ENCODE results near the gene CHST11. TPM values are rescaled to one million over a fixed set of nuclear protein-coding genes. Genes with fewer than 3 reads are reported as not detected.

Gene CHST11
- total RNA-seq, 1 donor from 2014 or later: 40.1 TPM

DNA sequence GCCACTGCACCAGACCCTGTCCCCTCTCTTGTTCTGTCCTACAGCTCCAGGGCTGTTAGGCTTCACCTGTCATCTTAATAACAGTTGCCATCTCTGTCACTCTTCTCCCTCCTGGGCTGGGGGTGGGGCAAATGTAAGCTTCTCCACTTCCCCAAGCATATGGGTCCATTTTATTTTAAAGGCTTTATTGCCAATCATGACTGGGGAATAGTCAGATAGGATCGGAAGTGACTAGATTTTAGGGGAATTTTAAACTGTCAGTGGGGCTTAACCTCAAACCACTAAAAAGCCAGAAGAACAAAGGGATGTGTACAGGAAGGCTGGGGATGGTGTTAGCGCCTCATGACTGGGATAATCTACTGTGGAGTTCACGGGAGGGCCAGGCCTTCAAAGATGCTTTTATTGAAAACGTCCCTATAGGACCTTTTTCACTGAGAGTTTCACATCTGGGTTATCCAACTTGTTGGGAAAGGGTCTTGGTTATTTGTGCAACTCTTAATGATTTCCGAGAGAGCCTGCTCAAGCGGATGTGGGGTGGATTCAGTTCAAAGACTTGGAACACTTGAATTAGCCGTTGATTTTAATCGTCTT is 41.6 kb downstream of the CHST11 start:
- ATAC-seq (ENCODE audit: low read depth): no peak
- DNase-seq: no peak
- Mint-ChIP-seq H3K36me3 (ENCODE audit: low read depth) (peaks cover 23% of the 10 kb centered on the region), H3K27ac (no peak overlapping the region), H3K9me3 (no peaks in the 10 kb centered on the region), H3K4me1 (peaks cover 84% of the 10 kb centered on the region), H3K4me3 (no peak overlapping the region), H3K27me3 (no peaks in the 10 kb centered on the region)
- TF ChIP-seq, protein P1, sequence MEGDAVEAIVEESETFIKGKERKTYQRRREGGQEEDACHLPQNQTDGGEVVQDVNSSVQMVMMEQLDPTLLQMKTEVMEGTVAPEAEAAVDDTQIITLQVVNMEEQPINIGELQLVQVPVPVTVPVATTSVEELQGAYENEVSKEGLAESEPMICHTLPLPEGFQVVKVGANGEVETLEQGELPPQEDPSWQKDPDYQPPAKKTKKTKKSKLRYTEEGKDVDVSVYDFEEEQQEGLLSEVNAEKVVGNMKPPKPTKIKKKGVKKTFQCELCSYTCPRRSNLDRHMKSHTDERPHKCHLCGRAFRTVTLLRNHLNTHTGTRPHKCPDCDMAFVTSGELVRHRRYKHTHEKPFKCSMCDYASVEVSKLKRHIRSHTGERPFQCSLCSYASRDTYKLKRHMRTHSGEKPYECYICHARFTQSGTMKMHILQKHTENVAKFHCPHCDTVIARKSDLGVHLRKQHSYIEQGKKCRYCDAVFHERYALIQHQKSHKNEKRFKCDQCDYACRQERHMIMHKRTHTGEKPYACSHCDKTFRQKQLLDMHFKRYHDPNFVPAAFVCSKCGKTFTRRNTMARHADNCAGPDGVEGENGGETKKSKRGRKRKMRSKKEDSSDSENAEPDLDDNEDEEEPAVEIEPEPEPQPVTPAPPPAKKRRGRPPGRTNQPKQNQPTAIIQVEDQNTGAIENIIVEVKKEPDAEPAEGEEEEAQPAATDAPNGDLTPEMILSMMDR (IDR thresholded peaks at IDR 0.05): no peak
- CTCF ChIA-PET: no interaction called here
- intact Hi-C loops (cut with micrococcal nuclease): no loop called here
- POLR2A ChIA-PET: interaction anchor here (0.8 kb wide), 1 partner anchor 20 kb away, joined by 4 read pairs; no protein-coding TSS in a partner anchor

DNA sequence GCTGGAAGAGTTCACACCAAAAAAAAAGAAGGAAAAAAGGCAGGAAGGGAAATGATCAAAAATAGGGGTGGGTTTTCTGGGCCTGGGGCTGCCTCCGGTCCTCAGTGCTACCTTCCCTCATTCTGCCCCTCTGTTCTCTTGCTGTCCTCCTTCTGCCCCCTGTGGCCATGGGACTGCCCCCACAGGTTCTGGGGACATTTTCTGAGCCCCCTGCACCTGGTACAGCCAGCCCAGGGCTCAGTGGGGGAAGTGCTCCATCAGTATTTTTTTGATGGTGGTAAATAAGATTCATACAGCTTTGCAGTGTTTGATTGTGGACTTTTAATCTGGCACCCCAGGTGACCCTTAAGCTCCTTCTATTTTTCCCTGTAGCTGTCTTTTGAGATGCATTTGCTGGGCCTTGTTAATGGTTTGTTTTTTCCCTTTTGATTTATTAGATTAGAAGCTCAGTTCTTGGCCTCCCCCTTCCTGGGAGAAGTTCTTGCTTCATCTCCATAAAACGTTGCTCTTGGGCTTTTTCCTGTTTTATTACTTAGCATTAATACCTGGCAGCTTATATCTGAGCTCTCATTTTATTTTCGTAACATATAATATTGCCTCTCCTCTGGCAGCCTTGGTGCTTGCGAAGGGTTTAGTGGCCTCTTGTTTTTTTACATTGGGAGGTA is 43.1 kb downstream of the CHST11 start:
- no peak for DNase-seq
- H3K9me3 Mint-ChIP-seq: no peaks in the 10 kb centered on the region
- POLR2A ChIA-PET: interaction anchor here (0.5 to 1.4 kb wide), 4 partner anchors 24 to 262 kb away, joined by 4 to 8 read pairs (median 4); no protein-coding TSS in a partner anchor
- CTCF ChIA-PET: interaction anchor here (0.8 to 1.6 kb wide), 3 partner anchors 118 to 554 kb away, joined by 3 to 6 read pairs (median 3); no protein-coding TSS in a partner anchor
- H3K4me3 Mint-ChIP-seq: no peak overlapping the region
- no peak for ATAC-seq (ENCODE audit: low read depth)
- TF ChIP-seq, protein P1 (IDR thresholded peaks at IDR 0.05): no peak
- peaks cover 16% of the 10 kb centered on the region for H3K36me3 Mint-ChIP-seq (ENCODE audit: low read depth)
- intact Hi-C loops (cut with micrococcal nuclease): no loop called here
- H3K27ac Mint-ChIP-seq: no peak overlapping the region
- H3K4me1 Mint-ChIP-seq: peaks cover 85% of the 10 kb centered on the region
- H3K27me3 Mint-ChIP-seq: no peaks in the 10 kb centered on the region

DNA sequence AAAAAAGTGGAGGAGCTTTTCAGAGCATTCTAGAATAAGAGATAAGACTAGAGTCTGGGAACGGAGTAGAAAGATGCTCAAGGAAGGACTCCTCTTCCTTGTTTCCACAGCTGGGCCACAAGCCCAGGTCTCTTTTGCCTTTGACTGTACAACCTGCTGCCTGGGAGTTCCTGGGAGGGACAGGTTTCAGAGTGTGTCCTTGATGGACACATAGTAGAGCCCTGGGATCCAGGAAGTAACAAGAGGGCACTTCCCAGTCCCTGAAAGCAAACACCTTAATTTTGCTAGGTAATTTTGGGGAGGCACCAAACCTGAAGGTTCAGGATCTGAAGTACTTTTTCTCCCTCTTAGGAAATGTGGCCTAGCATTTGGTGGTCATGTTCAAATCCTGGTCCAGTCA is 44.4 kb downstream of the CHST11 start:
- intact Hi-C loops (cut with micrococcal nuclease): no loop called here
- DNase-seq (no peak), ATAC-seq (ENCODE audit: low read depth) (no peak)
- H3K9me3 Mint-ChIP-seq: no peaks in the 10 kb centered on the region
- CTCF ChIA-PET: interaction anchor here (0.7 to 1.3 kb wide), 2 partner anchors 16 to 553 kb away, joined by 3 read pairs; no protein-coding TSS in a partner anchor
- POLR2A ChIA-PET: interaction anchor here (1.0 kb wide), 1 partner anchor 41 kb away, joined by 3 read pairs; no protein-coding TSS in a partner anchor
- H3K4me3 Mint-ChIP-seq: no peak overlapping the region
- H3K36me3 Mint-ChIP-seq (ENCODE audit: low read depth): peaks cover 12% of the 10 kb centered on the region
- H3K4me1 Mint-ChIP-seq: peaks cover 90% of the 10 kb centered on the region
- TF ChIP-seq, protein P1 (IDR thresholded peaks at IDR 0.05): no peak
- H3K27ac Mint-ChIP-seq: no peak overlapping the region
- no peaks in the 10 kb centered on the region for H3K27me3 Mint-ChIP-seq

DNA sequence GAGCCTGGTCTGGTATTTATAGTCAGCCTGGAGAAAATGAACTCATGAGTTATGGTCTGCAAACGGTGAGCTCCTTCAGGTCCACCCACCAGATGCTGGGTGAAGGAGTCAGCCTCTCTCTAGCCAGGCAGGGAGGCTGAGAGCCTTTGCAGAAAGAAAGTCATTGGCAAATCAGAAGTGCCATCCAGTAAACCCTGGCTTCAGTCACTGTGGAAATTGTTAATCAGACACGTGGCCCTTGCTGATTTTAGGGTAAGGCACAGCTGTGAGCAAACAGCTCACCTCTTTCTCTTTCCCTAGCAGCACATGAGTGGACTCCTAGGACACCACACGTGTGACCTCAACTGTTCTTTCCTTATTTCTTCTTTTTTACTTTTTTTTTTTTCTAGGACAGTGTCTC is 44.9 kb downstream of the CHST11 start:
- H3K27me3 Mint-ChIP-seq: no peaks in the 10 kb centered on the region
- no peaks in the 10 kb centered on the region for H3K9me3 Mint-ChIP-seq
- H3K27ac Mint-ChIP-seq: peak overlapping the region; percentile 16
- POLR2A ChIA-PET: interaction anchor here (1.0 to 2.8 kb wide), 2 partner anchors 42 to 44 kb away, joined by 3 to 11 read pairs; no protein-coding TSS in a partner anchor
- H3K4me1 Mint-ChIP-seq: peaks cover 95% of the 10 kb centered on the region
- no peak overlapping the region for H3K4me3 Mint-ChIP-seq
- peaks cover 12% of the 10 kb centered on the region for H3K36me3 Mint-ChIP-seq (ENCODE audit: low read depth)
- intact Hi-C loops (cut with micrococcal nuclease): no loop called here
- TF ChIP-seq, protein P1 (IDR thresholded peaks at IDR 0.05): no peak
- no peak for ATAC-seq (ENCODE audit: low read depth)
- CTCF ChIA-PET: interaction anchor here (0.7 kb wide), 1 partner anchor 15 kb away, joined by 3 read pairs; no protein-coding TSS in a partner anchor
- DNase-seq: no peak

DNA sequence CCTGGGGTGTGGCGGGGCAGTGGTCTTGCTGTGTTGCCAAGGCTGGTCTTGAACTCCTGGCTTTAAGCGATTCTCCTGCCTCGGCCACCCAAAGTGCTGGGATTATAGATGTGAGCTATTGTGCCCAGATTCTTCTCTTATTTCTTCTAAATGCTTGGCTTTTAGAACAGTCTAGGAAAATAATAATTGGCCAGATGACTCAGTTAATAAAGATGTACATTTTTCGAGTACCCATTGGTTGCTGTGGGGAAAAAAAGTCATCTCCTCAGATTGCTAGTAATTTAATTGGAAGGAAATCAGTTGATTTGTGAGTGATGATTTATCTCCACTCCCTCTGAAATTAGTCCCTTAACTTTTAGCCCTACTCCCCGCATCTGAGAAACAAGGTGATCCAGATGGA is 45.5 kb downstream of the CHST11 start:
- POLR2A ChIA-PET: interaction anchor here (2.8 kb wide), 1 partner anchor 44 kb away, joined by 11 read pairs; no protein-coding TSS in a partner anchor
- CTCF ChIA-PET: no interaction called here
- Mint-ChIP-seq H3K36me3 (ENCODE audit: low read depth) (peaks cover 10% of the 10 kb centered on the region), H3K27ac (no peak overlapping the region), H3K4me1 (peaks cover 96% of the 10 kb centered on the region), H3K4me3 (no peak overlapping the region), H3K27me3 (no peaks in the 10 kb centered on the region), H3K9me3 (no peaks in the 10 kb centered on the region)
- ATAC-seq (ENCODE audit: low read depth) (no peak), DNase-seq (no peak)
- intact Hi-C loops (cut with micrococcal nuclease): no loop called here
- TF ChIP-seq, protein P1 (IDR thresholded peaks at IDR 0.05): no peak
